Heart left ventricle (tissue), 16 donors: Measurements from ENCODE around the gene UHRF1. TPM values are rescaled to one million over a fixed set of nuclear protein-coding genes. Genes with fewer than 3 reads are reported as not detected.
"Not testable (repeated sequence)": the region's sequence is repeated elsewhere in the genome, so short reads cannot be mapped to it uniquely, and the experiment has no call there.

ENCODE experiments used
- ATAC-seq, 4 donors: fragments of 200-7000 bp; cut with Tn5 transposase; one replicate each; pipeline ENCODE4 v1.9.1; 2020 to 2022; ENCODE audit warnings: moderate library complexity in 4 of 4, mild to moderate bottlenecking in 3 of 4, moderate number of reproducible peaks in 1 of 4
- DNase-seq, 5 donors: peaks; one replicate each; pipeline ENCODE4 v3.0.0-alpha.2; 2020
- H3K27ac ChIP-seq, 12 donors: fragments of 200-600 bp; sonication (generic) in 4 of 12; one replicate each; pipeline versions ENCODE4 v1.5.0 to v1.8.0; 2016 to 2022; ENCODE audit warnings: mild to moderate bottlenecking in 2 of 12
- H3K27me3 ChIP-seq, 9 donors: fragments of 200-600 bp; sonication (generic) in 2 of 9; one replicate each; pipeline versions ENCODE4 v1.5.1 to v1.8.0; 2016 to 2022; ENCODE audit warnings: mild to moderate bottlenecking in 3 of 9
- H3K36me3 ChIP-seq, 9 donors: fragments of 200-600 bp; sonication (generic) in 2 of 9; one replicate each; pipeline versions ENCODE4 v1.5.0 to v1.8.0; 2018 to 2022; ENCODE audit warnings: mild to moderate bottlenecking in 2 of 9
- H3K4me1 ChIP-seq, 12 donors: fragments of 200-600 bp; sonication (generic) in 4 of 12; one replicate each; pipeline versions ENCODE4 v1.5.0 to v1.8.0; 2016 to 2022; ENCODE audit warnings: mild to moderate bottlenecking in 3 of 12
- H3K4me3 ChIP-seq, 12 donors: fragments of 200-600 bp; sonication (generic) in 4 of 12; one replicate each; pipeline versions ENCODE4 v1.5.0 to v1.8.0; 2017 to 2022; ENCODE audit warnings: mild to moderate bottlenecking in 9 of 12, moderate library complexity in 4 of 12
- H3K9me3 ChIP-seq, 12 donors: fragments of 200-600 bp; sonication (generic) in 4 of 12; one replicate each; pipeline versions ENCODE4 v1.5.0 to v1.8.0; 2016 to 2022; ENCODE audit warnings: mild to moderate bottlenecking in 1 of 12
- CTCF ChIP-seq, 12 donors: fragments of 200-600 bp; sonication (generic) in 4 of 12; IDR thresholded peaks; one replicate each; pipeline versions ENCODE4 v1.5.0 to v1.8.0; 2018 to 2022; ENCODE audit warnings: antibody characterized with exemption in 12 of 12, mild to moderate bottlenecking in 5 of 12
- POLR2A ChIP-seq, 2 donors: fragments of 450-650 bp; IDR thresholded peaks; one replicate each; pipeline ENCODE4 v1.6.1; 2017; ENCODE audit warnings: antibody characterized with exemption in 2 of 2, mild to moderate bottlenecking in 2 of 2, moderate library complexity in 2 of 2
- WGBS, 4 donors: extraction: QIAGEN DNeasy Blood & Tissue Kit in 2 of 4; methylation state at CpG; one replicate each; pipeline versions ENCODE4 v1.1.5 to v1.1.7; 2013 to 2018; 5-methylcytosine and 5-hydroxymethylcytosine counted together
- intact Hi-C, 10 donors: fragments of 100-400 bp; cut with DNase I; formaldehyde crosslinking; loops; one replicate each; pipeline versions ENCODE4 v1.11.1 to v1.14.2; 2022
- polyA plus RNA-seq, 2 donors: library from polyadenylated mRNA; stranded (reverse); fragments of 200-250 nt; gene quantifications; one replicate each; pipeline ENCODE4 v1.2.3, GENCODE V29; 2013
- total RNA-seq, 9 donors: library from RNA; depleted of rRNA in 2 of 9; stranded (reverse); fragments of >200 nt in 2 of 9; fragmentation: NEBNext Ultra II Directional in 3 of 9; extraction: Animal tissue kit (Norgen Biotek cat#: 25700) in 3 of 9; gene quantifications; one replicate each; pipeline versions ENCODE4 v1.1.0 to v1.2.4, GENCODE V29; 2016 to 2023
- donor health status: ischemic (EF 13 %, LVEDD 7.1; RV severe dilation, severe dysfunction).
- donor health status: healthy with polysubstance abuse.
- donor health status: DM: no; HTN: yes; CAD: no.
- donor health status: DM: no; HTN: no; CAD: no.
- donor health status: ischemic (EF 25% LVEDD 6.9; RV normal size, moderate dysfunction).
- donor health status: ischemic (EF 25% LVEDD 5.7; RV mildly dilated, moderate dysfunction).
- donor health status: healthy.
- donor health status: DM: yes; HTN: yes; CAD: no.
- donor health status: ischemic (EF 35%, LVEDD 5.7; RV mildly dilated, moderate dysfunction).
- donor health status: nonischemic (EF 11% LVEDD 7.7; RV severe dilation, severe dysfunction).
- donor health status: DM: yes; HTN: yes; CAD: no.
- donor health status: PGD.
- donor health status: ischemic (EF 29% LVEDD 5.4; RV normal size, mild dysfunction).
- donor health status: nonischemic (EF 23%, LVEDD 6.1; RV moderate dilation, normal function).

The UHRF1 gene
- total and polyA plus RNA-seq, 11 donors: 0.25 to 8.9 (median 0.74) TPM

- Histone ChIP-seq H3K9me3 (no peaks in the 10 kb centered on the region), H3K4me3 (no peak overlapping the region), H3K4me1 (no peaks in the 10 kb centered on the region), H3K36me3 (no peaks in the 10 kb centered on the region), H3K27me3 (no peaks in the 10 kb centered on the region), H3K27ac (no peak overlapping the region)
- TF ChIP-seq CTCF (IDR thresholded peaks at IDR 0.05) (no peak), POLR2A (IDR thresholded peaks at IDR 0.05) (no peak)
- ATAC-seq (no peak), DNase-seq (no peak)
- WGBS, 4 donors: 88 to 97% (median 94%) methylated on average over 7 of the region's 7 CpGs
- intact Hi-C loops: no loop called here
These were observed 24.2 kb downstream of the UHRF1 start for GRCh38 chr19:4933528-4933927.

GRCh38 chr19:4935444-4935843 lies 26.1 kb downstream of the UHRF1 start:
- intact Hi-C loops: no loop called here
- H3K4me1 ChIP-seq: no peaks in the 10 kb centered on the region
- ATAC-seq (no peak), DNase-seq (no peak)
- TF ChIP-seq CTCF (IDR thresholded peaks at IDR 0.05) (no peak), POLR2A (IDR thresholded peaks at IDR 0.05) (no peak)
- no peak overlapping the region for H3K27ac ChIP-seq
- H3K36me3 ChIP-seq: no peaks in the 10 kb centered on the region
- no peaks in the 10 kb centered on the region for H3K9me3 ChIP-seq
- 86 to 97% (median 95%) methylated on average over 7 to 8 of the region's 8 CpGs for WGBS, 4 donors
- no peak overlapping the region for H3K4me3 ChIP-seq
- H3K27me3 ChIP-seq: no peaks in the 10 kb centered on the region

- Histone ChIP-seq H3K9me3 (no peaks in the 10 kb centered on the region), H3K27me3 (no peaks in the 10 kb centered on the region), H3K36me3 (no peaks in the 10 kb centered on the region), H3K27ac (no peak overlapping the region), H3K4me1 (no peaks in the 10 kb centered on the region), H3K4me3 (no peak overlapping the region)
- intact Hi-C loops: no loop called here
- TF ChIP-seq POLR2A (IDR thresholded peaks at IDR 0.05): no peak
- no peak for TF ChIP-seq CTCF (IDR thresholded peaks at IDR 0.05)
- 91 to 95% (median 93%) methylated on average over 7 of the region's 7 CpGs for WGBS, 4 donors
- ATAC-seq (no peak), DNase-seq (no peak)
These were observed 27.8 kb downstream of the UHRF1 start for GRCh38 chr19:4937060-4937459.

- ATAC-seq, H3K4me1 ChIP-seq, H3K4me3 ChIP-seq, H3K9me3 ChIP-seq, H3K27ac ChIP-seq, H3K36me3 ChIP-seq, H3K27me3 ChIP-seq, intact Hi-C loops, DNase-seq: not testable (repeated sequence)
- WGBS, 4 donors: 94 to 97% (median 95%) methylated on average over 4 of the region's 4 CpGs
These were observed 29.2 kb downstream of the UHRF1 start for GRCh38 chr19:4938461-4938860.

- Histone ChIP-seq H3K4me1 (no peaks in the 10 kb centered on the region), H3K4me3 (no peak overlapping the region), H3K36me3 (peaks cover 0 to under 1% (median 0%) of the 10 kb centered on the region in 9 donors), H3K9me3 (no peaks in the 10 kb centered on the region), H3K27ac (no peak overlapping the region), H3K27me3 (no peaks in the 10 kb centered on the region)
- intact Hi-C loops: no loop called here
- 94 to 99% (median 97%) methylated on average over 7 of the region's 7 CpGs for WGBS, 4 donors
- TF ChIP-seq POLR2A (IDR thresholded peaks at IDR 0.05) (no peak), CTCF (IDR thresholded peaks at IDR 0.05) (no peak)
- DNase-seq (no peak), ATAC-seq (no peak)
These were observed 30.2 kb downstream of the UHRF1 start for GRCh38 chr19:4939466-4939865.

GRCh38 chr19:4941638-4942169 lies 32.4 kb downstream of the UHRF1 start:
- H3K4me1 ChIP-seq, H3K9me3 ChIP-seq, DNase-seq, intact Hi-C loops, H3K27me3 ChIP-seq, H3K4me3 ChIP-seq, H3K36me3 ChIP-seq, H3K27ac ChIP-seq: not testable (repeated sequence)
- ATAC-seq: peak in 1 of 4 donors; percentile 51
- WGBS, 4 donors: 96 to 99% (median 97%) methylated on average over 31 to 35 of the region's 35 CpGs

- intact Hi-C loops, H3K4me1 ChIP-seq, H3K36me3 ChIP-seq, H3K4me3 ChIP-seq, H3K27me3 ChIP-seq, H3K27ac ChIP-seq, H3K9me3 ChIP-seq: not testable (repeated sequence)
- peak in 1 of 4 donors; percentile 42 for ATAC-seq
- WGBS, 4 donors: 88 to 97% (median 95%) methylated on average over 16 to 23 of the region's 23 CpGs
- peak in 1 of 5 donors; percentile 40 for DNase-seq
These were observed 41.3 kb downstream of the UHRF1 start for GRCh38 chr19:4950650-4951049.
